A673 (cell line): Measurements from ENCODE around the gene TADA2A.

ENCODE experiments used
- EZH2 ChIP-seq: fragments of 200-600 bp; sonication (generic); IDR thresholded peaks from 2 replicates; pipeline ENCODE4 v1.6.1; 2017; ENCODE audit warnings: borderline replicate concordance, low read depth, mild to moderate bottlenecking, mixed read lengths, antibody characterized with exemption, low read length; ENCODE audit not compliant: poor library complexity, severe bottlenecking
- TF ChIP-seq, protein P1 (sequence below): fragments of 300-800, 200-600 bp; sonication (generic); conservative IDR thresholded peaks from 2 replicates; pipeline ENCODE4 v1.5.1; 2017; ENCODE audit warnings: low read depth, mild to moderate bottlenecking, antibody characterized with exemption, low read length, moderate library complexity, mixed read lengths

DNA sequence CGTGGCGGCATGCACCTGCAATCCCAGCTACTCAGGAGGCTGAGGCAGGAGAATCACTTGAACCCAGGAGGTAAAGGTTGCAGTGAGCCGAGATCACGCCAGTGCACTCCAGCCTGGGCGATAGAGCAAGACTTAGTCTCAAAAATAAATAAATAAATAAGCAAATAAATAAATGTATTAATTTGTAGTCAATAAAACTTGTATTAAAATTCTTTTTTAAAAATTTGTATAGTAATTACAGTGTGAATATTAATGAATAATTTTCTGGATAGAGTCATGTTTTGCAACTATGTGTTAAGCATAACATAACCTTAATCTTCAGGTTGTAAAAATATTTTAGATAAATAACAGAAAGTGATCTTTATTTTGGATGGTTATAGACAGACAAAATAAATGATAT is 55.8 kb downstream of the TADA2A start:
- TF ChIP-seq, protein P1, sequence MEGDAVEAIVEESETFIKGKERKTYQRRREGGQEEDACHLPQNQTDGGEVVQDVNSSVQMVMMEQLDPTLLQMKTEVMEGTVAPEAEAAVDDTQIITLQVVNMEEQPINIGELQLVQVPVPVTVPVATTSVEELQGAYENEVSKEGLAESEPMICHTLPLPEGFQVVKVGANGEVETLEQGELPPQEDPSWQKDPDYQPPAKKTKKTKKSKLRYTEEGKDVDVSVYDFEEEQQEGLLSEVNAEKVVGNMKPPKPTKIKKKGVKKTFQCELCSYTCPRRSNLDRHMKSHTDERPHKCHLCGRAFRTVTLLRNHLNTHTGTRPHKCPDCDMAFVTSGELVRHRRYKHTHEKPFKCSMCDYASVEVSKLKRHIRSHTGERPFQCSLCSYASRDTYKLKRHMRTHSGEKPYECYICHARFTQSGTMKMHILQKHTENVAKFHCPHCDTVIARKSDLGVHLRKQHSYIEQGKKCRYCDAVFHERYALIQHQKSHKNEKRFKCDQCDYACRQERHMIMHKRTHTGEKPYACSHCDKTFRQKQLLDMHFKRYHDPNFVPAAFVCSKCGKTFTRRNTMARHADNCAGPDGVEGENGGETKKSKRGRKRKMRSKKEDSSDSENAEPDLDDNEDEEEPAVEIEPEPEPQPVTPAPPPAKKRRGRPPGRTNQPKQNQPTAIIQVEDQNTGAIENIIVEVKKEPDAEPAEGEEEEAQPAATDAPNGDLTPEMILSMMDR = no peak
- no peak for TF ChIP-seq EZH2
